IMR-90 (cell line): ENCODE measurements around the gene TASP1. TPM values are rescaled to one million over a fixed set of nuclear protein-coding genes. Genes with fewer than 3 reads are reported as not detected.

Experiments
- ATAC-seq: fragments of 200-7000 bp; cut with Tn5 transposase; 2 replicates; pipeline ENCODE4 v1.9.1; 2020; ENCODE audit warnings: low read depth, mild to moderate bottlenecking, moderate library complexity
- BruUV-seq: library from RNA; stranded (reverse); fragments of 400-500 nt; replicated peaks from 2 replicates; lab custom pipeline; 2021; lab: Mats Ljungman, UMichigan
- CTCF ChIA-PET: fragments of 300-600 bp; formaldehyde crosslinking; extraction: SDS; loops from one replicate; lab custom pipeline; 2021; ENCODE audit warnings: antibody characterized with exemption; lab: Yijun Ruan, JAX
- POLR2A ChIA-PET: fragments of 300-600 bp; sonication (Branson Sonifier 250); formaldehyde crosslinking; loops from one replicate; lab custom pipeline; 2022; ENCODE audit warnings: antibody characterized with exemption; ENCODE audit not compliant: unreplicated experiment; lab: Charles Lee
- DNase-seq: peaks from one replicate; pipeline ENCODE4 v3.0.0; 2013
- H2AFZ ChIP-seq: replicated peaks from 2 replicates; pipeline ENCODE3; 2013; ENCODE audit warnings: low read length, mild to moderate bottlenecking; ENCODE audit not compliant: poor library complexity
- H2AK5ac ChIP-seq: 2 replicates; pipeline ENCODE4 v1.6.1; 2013; ENCODE audit warnings: low read depth, low read length, inconsistent platforms
- H2AK9ac ChIP-seq: replicated peaks from 2 replicates; pipeline ENCODE3; 2013; ENCODE audit warnings: mild to moderate bottlenecking, low read depth, low read length, moderate library complexity; ENCODE audit not compliant: poor library complexity
- H2BK120ac ChIP-seq: 2 replicates; pipeline ENCODE4 v1.6.1; 2013; ENCODE audit warnings: low read depth, low read length, inconsistent platforms
- H2BK15ac ChIP-seq: 3 replicates; pipeline ENCODE4 v1.6.1; 2013; ENCODE audit warnings: low read depth, low read length, inconsistent platforms
- H2BK20ac ChIP-seq: 2 replicates; pipeline ENCODE4 v1.6.1; 2013; ENCODE audit warnings: low read depth, mild to moderate bottlenecking, inconsistent platforms, low read length, moderate library complexity
- H2BK5ac ChIP-seq: 2 replicates; pipeline ENCODE4 v1.6.1; 2013; ENCODE audit warnings: mild to moderate bottlenecking, low read depth, low read length, inconsistent platforms; ENCODE audit not compliant: poor library complexity, severe bottlenecking
- H3K14ac ChIP-seq: replicated peaks from 2 replicates; pipeline ENCODE4 v1.6.1; 2013; ENCODE audit warnings: low read depth, low read length, inconsistent platforms
- H3K18ac ChIP-seq: 2 replicates; pipeline ENCODE4 v1.6.1; 2013; ENCODE audit warnings: low read depth, low read length, control low read depth
- H3K23ac ChIP-seq: 2 replicates; pipeline ENCODE4 v1.6.1; 2013; ENCODE audit warnings: low read depth, low read length, inconsistent platforms
- H3K27ac ChIP-seq: 2 replicates; pipeline ENCODE4 v1.5.1; 2013; ENCODE audit warnings: mild to moderate bottlenecking, control low read depth, low read length; ENCODE audit not compliant: insufficient read depth
- H3K27me3 ChIP-seq: 2 replicates; pipeline ENCODE4 v1.6.1; 2013; ENCODE audit warnings: low read length; ENCODE audit not compliant: control insufficient read depth, insufficient read depth
- H3K36me3 ChIP-seq: 2 replicates; pipeline ENCODE4 v1.6.1; 2013; ENCODE audit warnings: low read length, mixed read lengths; ENCODE audit not compliant: control insufficient read depth, insufficient read depth
- H3K4ac ChIP-seq: 2 replicates; pipeline ENCODE4 v1.6.1; 2013; ENCODE audit warnings: low read depth, low read length, inconsistent platforms
- H3K4me1 ChIP-seq: 2 replicates; pipeline ENCODE4 v1.6.1; 2013; ENCODE audit warnings: low read length, mixed read lengths; ENCODE audit not compliant: control insufficient read depth, insufficient read depth
- H3K4me2 ChIP-seq: 2 replicates; pipeline ENCODE4 v1.6.1; 2013; ENCODE audit warnings: low read depth, mild to moderate bottlenecking, control low read depth, low read length, moderate library complexity
- H3K4me3 ChIP-seq: 2 replicates; pipeline ENCODE4 v1.5.1; 2013; ENCODE audit warnings: low read depth, mild to moderate bottlenecking, control low read depth, low read length, moderate library complexity; ENCODE audit not compliant: insufficient read depth
- H3K56ac ChIP-seq: 2 replicates; pipeline ENCODE4 v1.6.1; 2013; ENCODE audit warnings: low read length, inconsistent platforms; ENCODE audit not compliant: insufficient read depth; ENCODE audit errors: extremely low read depth
- H3K79me1 ChIP-seq, 2 experiments: 2 replicates each; pipeline ENCODE4 v1.6.1; 2013; ENCODE audit warnings: low read length in 2 of 2, inconsistent platforms in 1 of 2, low read depth in 1 of 2
- H3K9ac ChIP-seq: 2 replicates; pipeline ENCODE4 v1.6.1; 2013; ENCODE audit warnings: low read depth, low read length, control low read depth
- H3K9me1 ChIP-seq: 2 replicates; pipeline ENCODE4 v1.6.1; 2013; ENCODE audit warnings: low read length, inconsistent platforms; ENCODE audit not compliant: insufficient read depth
- H3K9me3 ChIP-seq: 2 replicates; pipeline ENCODE4 v1.6.1; 2013; ENCODE audit warnings: low read length; ENCODE audit not compliant: control insufficient read depth, insufficient read depth
- H4K20me1 ChIP-seq: 2 replicates; pipeline ENCODE4 v1.6.1; 2013; ENCODE audit warnings: low read length, inconsistent platforms; ENCODE audit not compliant: insufficient read depth
- H4K5ac ChIP-seq: 2 replicates; pipeline ENCODE4 v1.6.1; 2013; ENCODE audit warnings: mild to moderate bottlenecking, low read depth, low read length, control low read depth
- H4K8ac ChIP-seq, 2 experiments: 2 replicates each; pipeline ENCODE4 v1.6.1; 2013; ENCODE audit warnings: low read depth in 2 of 2, low read length in 2 of 2, control low read depth in 1 of 2, inconsistent platforms in 1 of 2
- H4K91ac ChIP-seq: 2 replicates; pipeline ENCODE4 v1.6.1; 2013; ENCODE audit warnings: low read depth, low read length, inconsistent platforms; ENCODE audit not compliant: insufficient read depth
- CHD1 ChIP-seq: IDR thresholded peaks from 2 replicates; pipeline ENCODE4 v1.6.1; 2012; ENCODE audit warnings: low read depth, low read length, improper control_type of control experiment
- MXI1 ChIP-seq: IDR thresholded peaks from 2 replicates; pipeline ENCODE4 v1.6.1; 2012; ENCODE audit warnings: low read depth, mild to moderate bottlenecking, low read length, moderate library complexity, borderline replicate concordance
- WGBS, 2 experiments: methylation state at CpG; one replicate each; pipeline versions ENCODE4 v1.1.5 to v1.1.7; 2013; ENCODE audit warnings: missing lambda C conversion rate in 2 of 2; ENCODE audit not compliant: insufficient read length in 1 of 2; ENCODE audit errors: extremely low coverage in 2 of 2; 5-methylcytosine and 5-hydroxymethylcytosine counted together
- dilution Hi-C: fragments of 300-500 bp; cut with HindIII; formaldehyde crosslinking; loops from one replicate; pipeline ENCODE4 v1.14.3; 2018; ENCODE audit warnings: low sequenced_read_pairs; ENCODE audit not compliant: unreplicated experiment
- in situ Hi-C: fragments of 300-500 bp; cut with MboI; formaldehyde crosslinking; loops from 3 replicates; pipeline ENCODE4 v1.14.3; 2019; ENCODE audit warnings: low sequenced_read_pairs, inconsistent platforms, mixed read lengths
- intact Hi-C: fragments of 100-400 bp; cut with micrococcal nuclease; formaldehyde crosslinking; loops from 2 replicates; pipeline ENCODE4 v1.10.0; 2022
- polyA plus RNA-seq, 3 experiments: library from polyadenylated mRNA; depleted of rRNA; stranded (reverse); fragments of >200 nt; gene quantifications; 2 replicates each; pipeline ENCODE4 v1.2.3, GENCODE V29; 2012; ENCODE audit warnings: low replicate concordance in 1 of 3
- total RNA-seq: library from RNA; depleted of rRNA; stranded (reverse); fragments of >200 nt; gene quantifications from 2 replicates; pipeline ENCODE4 v1.2.3, GENCODE V29; 2012

Gene TASP1
- total and polyA plus RNA-seq, 2 of the 4 experiments (the other 2 are of a cell fraction) = 3.9 to 7.9 TPM

GRCh38 chr20:13478366-13478765 lies 160.4 kb downstream of the TASP1 start:
- Histone ChIP-seq H2BK15ac (no peak overlapping the region), H3K9me1 (no peaks in the 10 kb centered on the region), H3K9me3 (no peaks in the 10 kb centered on the region), H2BK20ac (no peak overlapping the region), H3K27ac (no peak overlapping the region), H3K4ac (no peak overlapping the region), H3K4me1 (no peaks in the 10 kb centered on the region), H4K20me1 (no peaks in the 10 kb centered on the region), H2BK120ac (no peak overlapping the region), H2AK9ac (no peak overlapping the region), H2AFZ (no peak overlapping the region), H3K27me3 (no peaks in the 10 kb centered on the region), H2AK5ac (no peak overlapping the region), H3K79me1 (no peaks in the 10 kb centered on the region), H3K4me3 (no peak overlapping the region), H4K8ac (no peak overlapping the region), H3K4me2 (no peak overlapping the region), H3K18ac (no peak overlapping the region), H4K91ac (no peak overlapping the region), H3K36me3 (no peaks in the 10 kb centered on the region), H3K14ac (no peak overlapping the region), H3K9ac (no peak overlapping the region), H2BK5ac (no peak overlapping the region), H4K5ac (no peak overlapping the region), H3K56ac (no peak overlapping the region), H3K23ac (no peak overlapping the region)
- ChIA-PET CTCF (interaction anchor here (1.3 kb wide), 1 partner anchor 11 kb away, joined by 4 read pairs; no protein-coding TSS in a partner anchor), POLR2A (no interaction called here)
- intact Hi-C loops = no loop called here
- TF ChIP-seq CHD1 (no peak), MXI1 (no peak)
- WGBS, 2 experiments = no CpG with 5 or more reads among the region's 2 CpGs
- dilution Hi-C loops = no loop called here
- no peak for ATAC-seq
- no TSS peak for BruUV-seq
- no peak for DNase-seq
- in situ Hi-C loops = no loop called here
